ENCODE measurements around the gene NUTM1.

GRCh38 chr15:34330279-34330678 is 12.8 kb upstream of the NUTM1 start:
- TF ChIP-seq CTCF (tag by site-specific recombination; IDR thresholded peaks at IDR 0.05) = no peak
- TF ChIP-seq ZNF423 (tag by site-specific recombination; IDR thresholded peaks at IDR 0.05) = no peak
- no peak for TF ChIP-seq ZNF561 (tag by site-specific recombination; IDR thresholded peaks at IDR 0.05; ENCODE audit: borderline replicate concordance)
- no peak for TF ChIP-seq ZNF645 (tag by site-specific recombination; IDR thresholded peaks at IDR 0.05)
- no peak for TF ChIP-seq ZNF146 (tag by site-specific recombination; IDR thresholded peaks at IDR 0.05)
- no peak for TF ChIP-seq KLF10 (tag by site-specific recombination; IDR thresholded peaks at IDR 0.05)
- no peak for TF ChIP-seq ZNF510 (tag by site-specific recombination; IDR thresholded peaks at IDR 0.05; ENCODE audit: insufficient replicate concordance)
- no peak for TF ChIP-seq RBAK (tag by site-specific recombination; IDR thresholded peaks at IDR 0.05)
- no peak for TF ChIP-seq ZNF530 (tag by site-specific recombination; IDR thresholded peaks at IDR 0.05; ENCODE audit: low read depth)
